Esophagus muscularis mucosa (tissue), 3 donors: Measurements from ENCODE around the gene SETD1A.

Source experiments
- CTCF ChIP-seq, 3 experiments: fragments of 200-600 bp in 2 of 3; fragments of 450-650 bp in 1 of 3; sonication (generic) in 2 of 3; IDR thresholded peaks; one replicate each; pipeline ENCODE4 v1.5.1; 2017 to 2019; ENCODE audit warnings: antibody characterized with exemption in 3 of 3, mild to moderate bottlenecking in 2 of 3, moderate library complexity in 1 of 3
- EP300 ChIP-seq: sonication (generic); formaldehyde crosslinking; IDR thresholded peaks from one replicate; pipeline ENCODE4 v1.6.1; 2017; ENCODE audit warnings: antibody characterized with exemption

GRCh38 chr16:30926937-30927788 is 30.4 kb upstream of the SETD1A start:
- TF ChIP-seq CTCF (IDR thresholded peaks at IDR 0.05) (no peak), EP300 (no peak)
